IMR-90 (cell line): ENCODE results near the gene ZNF473. TPM values are rescaled to one million over a fixed set of nuclear protein-coding genes. Genes with fewer than 3 reads are reported as not detected.

Experiments used
- ATAC-seq: fragments of 200-7000 bp; cut with Tn5 transposase; 2 replicates; pipeline ENCODE4 v1.9.1; 2020; ENCODE audit warnings: low read depth, mild to moderate bottlenecking, moderate library complexity
- BruUV-seq: library from RNA; stranded (reverse); fragments of 400-500 nt; replicated peaks from 2 replicates; lab custom pipeline; 2021; lab: Mats Ljungman, UMichigan
- CTCF ChIA-PET: fragments of 300-600 bp; formaldehyde crosslinking; extraction: SDS; loops from one replicate; lab custom pipeline; 2021; ENCODE audit warnings: antibody characterized with exemption; lab: Yijun Ruan, JAX
- POLR2A ChIA-PET: fragments of 300-600 bp; sonication (Branson Sonifier 250); formaldehyde crosslinking; loops from one replicate; lab custom pipeline; 2022; ENCODE audit warnings: antibody characterized with exemption; ENCODE audit not compliant: unreplicated experiment; lab: Charles Lee
- DNase-seq: peaks from one replicate; pipeline ENCODE4 v3.0.0; 2013
- H2AFZ ChIP-seq: replicated peaks from 2 replicates; pipeline ENCODE3; 2013; ENCODE audit warnings: low read length, mild to moderate bottlenecking; ENCODE audit not compliant: poor library complexity
- H2AK5ac ChIP-seq: 2 replicates; pipeline ENCODE4 v1.6.1; 2013; ENCODE audit warnings: low read depth, low read length, inconsistent platforms
- H2AK9ac ChIP-seq: replicated peaks from 2 replicates; pipeline ENCODE3; 2013; ENCODE audit warnings: mild to moderate bottlenecking, low read depth, low read length, moderate library complexity; ENCODE audit not compliant: poor library complexity
- H2BK120ac ChIP-seq: 2 replicates; pipeline ENCODE4 v1.6.1; 2013; ENCODE audit warnings: low read depth, low read length, inconsistent platforms
- H2BK15ac ChIP-seq: 3 replicates; pipeline ENCODE4 v1.6.1; 2013; ENCODE audit warnings: low read depth, low read length, inconsistent platforms
- H2BK20ac ChIP-seq: 2 replicates; pipeline ENCODE4 v1.6.1; 2013; ENCODE audit warnings: low read depth, mild to moderate bottlenecking, inconsistent platforms, low read length, moderate library complexity
- H2BK5ac ChIP-seq: 2 replicates; pipeline ENCODE4 v1.6.1; 2013; ENCODE audit warnings: mild to moderate bottlenecking, low read depth, low read length, inconsistent platforms; ENCODE audit not compliant: poor library complexity, severe bottlenecking
- H3K14ac ChIP-seq: replicated peaks from 2 replicates; pipeline ENCODE4 v1.6.1; 2013; ENCODE audit warnings: low read depth, low read length, inconsistent platforms
- H3K18ac ChIP-seq: 2 replicates; pipeline ENCODE4 v1.6.1; 2013; ENCODE audit warnings: low read depth, low read length, control low read depth
- H3K23ac ChIP-seq: 2 replicates; pipeline ENCODE4 v1.6.1; 2013; ENCODE audit warnings: low read depth, low read length, inconsistent platforms
- H3K27ac ChIP-seq: 2 replicates; pipeline ENCODE4 v1.5.1; 2013; ENCODE audit warnings: mild to moderate bottlenecking, control low read depth, low read length; ENCODE audit not compliant: insufficient read depth
- H3K27me3 ChIP-seq: 2 replicates; pipeline ENCODE4 v1.6.1; 2013; ENCODE audit warnings: low read length; ENCODE audit not compliant: control insufficient read depth, insufficient read depth
- H3K36me3 ChIP-seq: 2 replicates; pipeline ENCODE4 v1.6.1; 2013; ENCODE audit warnings: low read length, mixed read lengths; ENCODE audit not compliant: control insufficient read depth, insufficient read depth
- H3K4ac ChIP-seq: 2 replicates; pipeline ENCODE4 v1.6.1; 2013; ENCODE audit warnings: low read depth, low read length, inconsistent platforms
- H3K4me1 ChIP-seq: 2 replicates; pipeline ENCODE4 v1.6.1; 2013; ENCODE audit warnings: low read length, mixed read lengths; ENCODE audit not compliant: control insufficient read depth, insufficient read depth
- H3K4me2 ChIP-seq: 2 replicates; pipeline ENCODE4 v1.6.1; 2013; ENCODE audit warnings: low read depth, mild to moderate bottlenecking, control low read depth, low read length, moderate library complexity
- H3K4me3 ChIP-seq: 2 replicates; pipeline ENCODE4 v1.5.1; 2013; ENCODE audit warnings: low read depth, mild to moderate bottlenecking, control low read depth, low read length, moderate library complexity; ENCODE audit not compliant: insufficient read depth
- H3K56ac ChIP-seq: 2 replicates; pipeline ENCODE4 v1.6.1; 2013; ENCODE audit warnings: low read length, inconsistent platforms; ENCODE audit not compliant: insufficient read depth; ENCODE audit errors: extremely low read depth
- H3K79me1 ChIP-seq, 2 experiments: 2 replicates each; pipeline ENCODE4 v1.6.1; 2013; ENCODE audit warnings: low read length in 2 of 2, inconsistent platforms in 1 of 2, low read depth in 1 of 2
- H3K9ac ChIP-seq: 2 replicates; pipeline ENCODE4 v1.6.1; 2013; ENCODE audit warnings: low read depth, low read length, control low read depth
- H3K9me1 ChIP-seq: 2 replicates; pipeline ENCODE4 v1.6.1; 2013; ENCODE audit warnings: low read length, inconsistent platforms; ENCODE audit not compliant: insufficient read depth
- H3K9me3 ChIP-seq: 2 replicates; pipeline ENCODE4 v1.6.1; 2013; ENCODE audit warnings: low read length; ENCODE audit not compliant: control insufficient read depth, insufficient read depth
- H4K20me1 ChIP-seq: 2 replicates; pipeline ENCODE4 v1.6.1; 2013; ENCODE audit warnings: low read length, inconsistent platforms; ENCODE audit not compliant: insufficient read depth
- H4K5ac ChIP-seq: 2 replicates; pipeline ENCODE4 v1.6.1; 2013; ENCODE audit warnings: mild to moderate bottlenecking, low read depth, low read length, control low read depth
- H4K8ac ChIP-seq, 2 experiments: 2 replicates each; pipeline ENCODE4 v1.6.1; 2013; ENCODE audit warnings: low read depth in 2 of 2, low read length in 2 of 2, control low read depth in 1 of 2, inconsistent platforms in 1 of 2
- H4K91ac ChIP-seq: 2 replicates; pipeline ENCODE4 v1.6.1; 2013; ENCODE audit warnings: low read depth, low read length, inconsistent platforms; ENCODE audit not compliant: insufficient read depth
- BHLHE40 ChIP-seq: fragments of 150-350 bp; IDR thresholded peaks from 2 replicates; pipeline ENCODE4 v1.6.1; 2016; ENCODE audit warnings: mild to moderate bottlenecking, low read depth, low read length
- CEBPB ChIP-seq: IDR thresholded peaks from 2 replicates; pipeline ENCODE4 v1.6.1; 2012; ENCODE audit warnings: low read depth, low read length, improper control_type of control experiment
- CHD1 ChIP-seq: IDR thresholded peaks from 2 replicates; pipeline ENCODE4 v1.6.1; 2012; ENCODE audit warnings: low read depth, low read length, improper control_type of control experiment
- CTCF ChIP-seq: conservative IDR thresholded peaks from 2 replicates; pipeline ENCODE4 v1.5.1; 2012; ENCODE audit warnings: mild to moderate bottlenecking, low read depth, low read length, improper control_type of control experiment
- ELK1 ChIP-seq: fragments of 150-350 bp; IDR thresholded peaks from 2 replicates; pipeline ENCODE4 v1.6.1; 2016; ENCODE audit warnings: low read depth, mild to moderate bottlenecking, low read length, moderate library complexity, borderline replicate concordance
- FOS ChIP-seq: fragments of 150-350 bp; IDR thresholded peaks from 2 replicates; pipeline ENCODE4 v1.6.1; 2016; ENCODE audit warnings: low read depth, low read length
- MAFK ChIP-seq: IDR thresholded peaks from 2 replicates; pipeline ENCODE4 v1.6.1; 2012; ENCODE audit warnings: low read depth, low read length, improper control_type of control experiment
- MAZ ChIP-seq: IDR thresholded peaks from 2 replicates; pipeline ENCODE4 v1.6.1; 2012; ENCODE audit warnings: low read depth, mild to moderate bottlenecking, low read length, improper control_type of control experiment, moderate library complexity, borderline replicate concordance
- MXI1 ChIP-seq: IDR thresholded peaks from 2 replicates; pipeline ENCODE4 v1.6.1; 2012; ENCODE audit warnings: low read depth, mild to moderate bottlenecking, low read length, moderate library complexity, borderline replicate concordance
- POLR2A ChIP-seq: IDR thresholded peaks from 2 replicates; pipeline ENCODE4 v1.6.1; 2012; ENCODE audit warnings: mild to moderate bottlenecking, low read depth, low read length
- RAD21 ChIP-seq: IDR thresholded peaks from 2 replicates; pipeline ENCODE4 v1.6.1; 2012; ENCODE audit warnings: low read length, improper control_type of control experiment
- RCOR1 ChIP-seq: IDR thresholded peaks from 2 replicates; pipeline ENCODE4 v1.6.1; 2012; ENCODE audit warnings: mild to moderate bottlenecking, low read length, improper control_type of control experiment; ENCODE audit not compliant: insufficient replicate concordance
- RFX5 ChIP-seq: IDR thresholded peaks from 2 replicates; pipeline ENCODE4 v1.8.0; 2012; ENCODE audit warnings: low read depth, mild to moderate bottlenecking, low read length, moderate library complexity
- SMC3 ChIP-seq: fragments of 150-350 bp; IDR thresholded peaks from 2 replicates; pipeline ENCODE4 v1.6.1; 2016; ENCODE audit warnings: low read depth, mild to moderate bottlenecking, antibody characterized with exemption, low read length, moderate library complexity
- USF2 ChIP-seq: fragments of 150-350 bp; IDR thresholded peaks from 2 replicates; pipeline ENCODE4 v1.6.1; 2017; ENCODE audit warnings: mild to moderate bottlenecking, antibody characterized with exemption, low read length, low read depth
- WGBS, 2 experiments: methylation state at CpG; one replicate each; pipeline versions ENCODE4 v1.1.5 to v1.1.7; 2013; ENCODE audit warnings: missing lambda C conversion rate in 2 of 2; ENCODE audit not compliant: insufficient read length in 1 of 2; ENCODE audit errors: extremely low coverage in 2 of 2; 5-methylcytosine and 5-hydroxymethylcytosine counted together
- dilution Hi-C: fragments of 300-500 bp; cut with HindIII; formaldehyde crosslinking; loops from one replicate; pipeline ENCODE4 v1.14.3; 2018; ENCODE audit warnings: low sequenced_read_pairs; ENCODE audit not compliant: unreplicated experiment
- in situ Hi-C: fragments of 300-500 bp; cut with MboI; formaldehyde crosslinking; loops from 3 replicates; pipeline ENCODE4 v1.14.3; 2019; ENCODE audit warnings: low sequenced_read_pairs, inconsistent platforms, mixed read lengths
- intact Hi-C: fragments of 100-400 bp; cut with micrococcal nuclease; formaldehyde crosslinking; loops from 2 replicates; pipeline ENCODE4 v1.10.0; 2022
- polyA plus RNA-seq, 3 experiments: library from polyadenylated mRNA; depleted of rRNA; stranded (reverse); fragments of >200 nt; gene quantifications; 2 replicates each; pipeline ENCODE4 v1.2.3, GENCODE V29; 2012; ENCODE audit warnings: low replicate concordance in 1 of 3
- total RNA-seq: library from RNA; depleted of rRNA; stranded (reverse); fragments of >200 nt; gene quantifications from 2 replicates; pipeline ENCODE4 v1.2.3, GENCODE V29; 2012

ZNF473 gene
- total and polyA plus RNA-seq, 2 of the 4 experiments (the other 2 are of a cell fraction): 4.5 to 13.3 TPM

GRCh38 chr19:50002386-50002960 is 23.3 kb upstream of the ZNF473 start:
- no peak overlapping the region for H3K4ac ChIP-seq
- peaks cover 67% of the 10 kb centered on the region for H3K36me3 ChIP-seq
- H3K9me3 ChIP-seq: no peaks in the 10 kb centered on the region
- H2BK15ac ChIP-seq: no peak overlapping the region
- H3K79me1 ChIP-seq: peaks cover 12 to 56% of the 10 kb centered on the region in 2 experiments
- no peak overlapping the region for H4K5ac ChIP-seq
- no peak overlapping the region for H3K23ac ChIP-seq
- no peak overlapping the region for H2AFZ ChIP-seq
- intact Hi-C loops: no loop called here
- H3K56ac ChIP-seq: no peak overlapping the region
- H3K27ac ChIP-seq: no peak overlapping the region
- H3K18ac ChIP-seq: no peak overlapping the region
- no peak for DNase-seq
- TF ChIP-seq CTCF: no peak
- TF ChIP-seq CEBPB: no peak
- no peak for TF ChIP-seq RCOR1
- TF ChIP-seq MAZ: no peak
- no peak for TF ChIP-seq BHLHE40
- TF ChIP-seq SMC3: no peak
- TF ChIP-seq USF2: no peak
- TF ChIP-seq RFX5: no peak
- no peak for TF ChIP-seq MXI1
- TF ChIP-seq CHD1: no peak
- no peak for TF ChIP-seq FOS
- no peak for TF ChIP-seq RAD21
- no peak for TF ChIP-seq MAFK
- TF ChIP-seq POLR2A: no peak
- no peak for TF ChIP-seq ELK1
- ChIA-PET POLR2A (no interaction called here), CTCF (interaction anchor here (1.4 kb wide), 1 partner anchor 11 kb away, joined by 3 read pairs; no protein-coding TSS in a partner anchor)
- H3K27me3 ChIP-seq: no peaks in the 10 kb centered on the region
- no peak overlapping the region for H3K14ac ChIP-seq
- H3K4me2 ChIP-seq: no peak overlapping the region
- dilution Hi-C loops: no loop called here
- no peak overlapping the region for H2BK5ac ChIP-seq
- peaks cover 26% of the 10 kb centered on the region for H4K20me1 ChIP-seq
- H2BK20ac ChIP-seq: no peak overlapping the region
- H4K91ac ChIP-seq: no peak overlapping the region
- peak overlapping the region; percentile 60; the same call in 1 of the 2 replicates for H2AK5ac ChIP-seq
- H3K9ac ChIP-seq: no peak overlapping the region
- BruUV-seq: no TSS peak
- H2BK120ac ChIP-seq: no peak overlapping the region
- no peak for ATAC-seq
- no peak overlapping the region for H3K4me3 ChIP-seq
- H2AK9ac ChIP-seq: no peak overlapping the region
- H4K8ac ChIP-seq: no peak overlapping the region
- WGBS, 2 experiments: 91% methylated on average over 3 of the region's 6 CpGs; no CpG with 5 or more reads in 1 of the 2 experiments
- H3K9me1 ChIP-seq: peaks cover 22% of the 10 kb centered on the region
- in situ Hi-C loops: no loop called here
- peaks cover 10% of the 10 kb centered on the region for H3K4me1 ChIP-seq
